H1 (cell line): ENCODE data around the gene TADA1. TPM values are rescaled to one million over a fixed set of nuclear protein-coding genes. Genes with fewer than 3 reads are reported as not detected.

Experiments used
- ASH2L ChIP-seq: fragments of 200-600, 300-600 bp; sonication (generic); IDR thresholded peaks from one replicate; pipeline ENCODE4 v1.7.1; 2017; ENCODE audit warnings: low read length
- CHD7 ChIP-seq: fragments of 300-600 bp; sonication (generic); IDR thresholded peaks from 2 replicates; pipeline ENCODE4 v1.7.1; 2012; ENCODE audit warnings: low read length, moderate library complexity, mild to moderate bottlenecking, inconsistent platforms; ENCODE audit not compliant: insufficient replicate concordance
- MAX ChIP-seq: IDR thresholded peaks from 2 replicates; pipeline ENCODE4 v1.6.1; 2012; ENCODE audit warnings: inconsistent platforms
- SUZ12 ChIP-seq: fragments of 200-600 bp; sonication (generic); IDR thresholded peaks from 2 replicates; pipeline ENCODE4 v1.6.1; 2012; ENCODE audit warnings: mild to moderate bottlenecking, inconsistent platforms, low read length, moderate library complexity, mixed read lengths
- TAF1 ChIP-seq: IDR thresholded peaks from 2 replicates; pipeline ENCODE4 v1.6.1; 2011; ENCODE audit warnings: mild to moderate bottlenecking, low read depth, low read length
- TBP ChIP-seq: IDR thresholded peaks from 2 replicates; pipeline ENCODE4 v1.6.1; 2011; ENCODE audit warnings: low read depth, low read length, improper control_type of control experiment
- polyA plus RNA-seq, 7 experiments: library from polyadenylated mRNA; depleted of rRNA in 3 of 7; stranded (reverse) in 5 of 7; unstranded in 2 of 7; fragments of >200 nt in 5 of 7; fragments of 200-250 nt in 2 of 7; gene quantifications; 1 replicate in 5 of 7; 2 replicates in 1 of 7; 4 replicates in 1 of 7; pipeline versions ENCODE4 v1.2.1 to v1.2.3, GENCODE V29; 2011 to 2013; ENCODE audit warnings: missing spikeins in 2 of 7, mixed read lengths in 2 of 7
- total RNA-seq: library from RNA; stranded (reverse); fragmentation: NEBNext Ultra II Directional; extraction: Animal tissue kit (Norgen Biotek cat#: 25700); gene quantifications from 2 replicates; pipeline ENCODE4 v1.2.1, GENCODE V29; 2021

Gene TADA1
- total and polyA plus RNA-seq, 2 of the 8 experiments (the other 6 are each of a cell fraction or from before 2014, with no cell fraction given): 21.1 to 23.6 TPM

- TF ChIP-seq SUZ12 (no peak), TAF1 (no peak), MAX (no peak), ASH2L (no peak), CHD7 (no peak), TBP (no peak)
Measured at GRCh38 chr1:166843769-166844596, 32.1 kb downstream of the TADA1 start (continued).
